Activated CD4-positive, alpha-beta T cell treated with anti-CD3 and anti-CD28 coated beads, Interleukin-2, Interleukin-6, amounts not matched to agents 100 ng/mL and 50 ng/mL, durations not matched to agents 16 hours and 8 hours (primary cell): Measurements from ENCODE around the gene LOXL1.
A peak's percentile ranks its signal among the peaks of the same experiment; 100 is the strongest.

Experiments used
- DNase-seq: peaks from one replicate; pipeline ENCODE4 v3.0.0-alpha.2; 2020

LOXL1 gene

DNA sequence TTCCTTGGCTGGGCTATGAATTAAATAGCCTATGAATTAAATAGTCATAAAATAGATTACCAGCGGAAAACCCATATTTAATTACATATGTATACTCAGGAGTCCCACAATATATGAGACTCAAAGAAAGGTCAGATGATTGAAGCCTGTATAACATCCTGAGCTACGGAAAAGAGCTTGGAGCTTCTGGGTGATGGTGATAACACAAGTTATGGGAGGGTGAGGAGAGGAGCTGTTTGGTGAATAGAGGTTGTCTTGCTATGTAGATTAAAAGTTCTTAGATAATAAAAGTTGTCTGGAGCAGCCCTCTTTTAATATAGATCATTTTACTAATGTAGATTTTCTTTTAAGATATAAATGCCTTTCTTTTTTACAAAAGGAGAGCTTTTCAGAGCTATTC is 70.0 kb downstream of the LOXL1 start:
- no peak for DNase-seq

DNA sequence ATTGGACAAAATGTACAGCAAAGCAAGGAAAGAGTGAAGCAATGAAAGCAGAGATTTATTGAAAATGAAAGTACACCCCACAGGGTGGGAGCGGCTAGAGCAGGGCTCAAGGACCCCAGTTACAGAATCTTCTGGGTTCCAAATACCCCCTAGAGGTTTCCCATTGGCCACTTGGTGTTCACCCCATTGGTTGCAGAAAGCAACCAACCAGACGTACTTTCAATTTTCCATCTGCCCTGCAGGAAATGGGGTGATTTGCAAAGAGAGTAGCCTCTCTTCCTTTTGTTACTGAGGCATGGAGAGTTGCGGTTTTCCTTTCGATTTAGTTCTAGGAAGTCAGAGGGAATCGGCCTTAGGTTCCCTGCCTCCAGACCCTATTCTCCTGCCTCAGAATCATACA is 70.7 kb downstream of the LOXL1 start:
- peak; percentile 77 for DNase-seq

DNA sequence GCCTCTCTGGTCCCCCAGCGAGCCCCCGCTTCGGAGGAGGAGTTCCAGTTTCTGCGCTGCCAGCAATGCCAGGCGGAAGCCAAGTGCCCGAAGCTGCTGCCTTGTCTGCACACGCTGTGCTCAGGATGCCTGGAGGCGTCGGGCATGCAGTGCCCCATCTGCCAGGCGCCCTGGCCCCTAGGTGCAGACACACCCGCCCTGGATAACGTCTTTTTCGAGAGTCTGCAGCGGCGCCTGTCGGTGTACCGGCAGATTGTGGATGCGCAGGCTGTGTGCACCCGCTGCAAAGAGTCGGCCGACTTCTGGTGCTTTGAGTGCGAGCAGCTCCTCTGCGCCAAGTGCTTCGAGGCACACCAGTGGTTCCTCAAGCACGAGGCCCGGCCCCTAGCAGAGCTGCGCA is 71.7 kb downstream of the LOXL1 start:
- DNase-seq, result no peak
